Neutrophil (primary cell): Measurements from ENCODE around the gene HPRT1.

ENCODE experiments used
- H3K27ac ChIP-seq: fragments of 200-600 bp; sonication (generic); 2 replicates; pipeline ENCODE4 v1.5.1; 2016; ENCODE audit warnings: mild to moderate bottlenecking, moderate library complexity
- H3K27me3 ChIP-seq: fragments of 200-600 bp; sonication (generic); 2 replicates; pipeline ENCODE4 v1.6.0; 2016; ENCODE audit warnings: mild to moderate bottlenecking
- H3K36me3 ChIP-seq: fragments of 200-600 bp; sonication (generic); 2 replicates; pipeline ENCODE4 v1.5.1; 2017
- H3K4me1 ChIP-seq, 2 experiments: fragments of 200-600 bp in 1 of 2; sonication (generic) in 1 of 2; 1 replicate in 1 of 2; 2 replicates in 1 of 2; pipeline versions ENCODE4 v1.5.1 to v1.6.1; 2013 to 2016; ENCODE audit warnings: low read depth in 1 of 2, low read length in 1 of 2, mild to moderate bottlenecking in 1 of 2, moderate library complexity in 1 of 2; ENCODE audit not compliant: control insufficient read depth in 1 of 2, insufficient read depth in 1 of 2
- H3K4me3 ChIP-seq, 2 experiments: fragments of 200-600 bp in 1 of 2; sonication (generic) in 1 of 2; 1 replicate in 1 of 2; 2 replicates in 1 of 2; pipeline ENCODE4 v1.5.1; 2013 to 2016; ENCODE audit warnings: low read depth in 1 of 2, low read length in 1 of 2, mild to moderate bottlenecking in 1 of 2, moderate library complexity in 1 of 2
- H3K9me3 ChIP-seq: fragments of 200-600 bp; sonication (generic); 2 replicates; pipeline ENCODE4 v1.5.1; 2016
- CTCF ChIP-seq: fragments of 200-600 bp; sonication (generic); IDR thresholded peaks from 2 replicates; pipeline ENCODE4 v1.5.1; 2016; ENCODE audit warnings: antibody characterized with exemption

The HPRT1 gene

GRCh38 chrX:134426281-134426680 lies 33.7 kb upstream of the HPRT1 start:
- H3K9me3 ChIP-seq: no peaks in the 10 kb centered on the region
- H3K36me3 ChIP-seq: peaks cover 3% of the 10 kb centered on the region
- no peaks in the 10 kb centered on the region for H3K4me1 ChIP-seq
- TF ChIP-seq CTCF: no peak
- no peak overlapping the region for H3K27ac ChIP-seq
- H3K27me3 ChIP-seq: no peaks in the 10 kb centered on the region
- no peak overlapping the region for H3K4me3 ChIP-seq

- Histone ChIP-seq H3K9me3 (no peaks in the 10 kb centered on the region), H3K4me1 (no peaks in the 10 kb centered on the region), H3K27ac (no peak overlapping the region), H3K4me3 (no peak overlapping the region), H3K36me3 (no peaks in the 10 kb centered on the region), H3K27me3 (no peaks in the 10 kb centered on the region)
- TF ChIP-seq CTCF: no peak
These were observed 28.1 kb upstream of the HPRT1 start for GRCh38 chrX:134431894-134432293.

- no peaks in the 10 kb centered on the region for H3K36me3 ChIP-seq
- H3K9me3 ChIP-seq: no peaks in the 10 kb centered on the region
- no peaks in the 10 kb centered on the region for H3K27me3 ChIP-seq
- no peak for TF ChIP-seq CTCF
- no peaks in the 10 kb centered on the region for H3K4me1 ChIP-seq
- H3K4me3 ChIP-seq: no peak overlapping the region
- H3K27ac ChIP-seq: no peak overlapping the region
These were observed 24.1 kb upstream of the HPRT1 start for GRCh38 chrX:134435894-134436293.

GRCh38 chrX:134443020-134443419 lies 16.9 kb upstream of the HPRT1 start:
- Histone ChIP-seq H3K27ac (no peak overlapping the region), H3K36me3 (no peaks in the 10 kb centered on the region), H3K27me3 (no peaks in the 10 kb centered on the region), H3K4me3 (no peak overlapping the region), H3K9me3 (no peaks in the 10 kb centered on the region), H3K4me1 (no peaks in the 10 kb centered on the region)
- TF ChIP-seq CTCF: no peak

DNA sequence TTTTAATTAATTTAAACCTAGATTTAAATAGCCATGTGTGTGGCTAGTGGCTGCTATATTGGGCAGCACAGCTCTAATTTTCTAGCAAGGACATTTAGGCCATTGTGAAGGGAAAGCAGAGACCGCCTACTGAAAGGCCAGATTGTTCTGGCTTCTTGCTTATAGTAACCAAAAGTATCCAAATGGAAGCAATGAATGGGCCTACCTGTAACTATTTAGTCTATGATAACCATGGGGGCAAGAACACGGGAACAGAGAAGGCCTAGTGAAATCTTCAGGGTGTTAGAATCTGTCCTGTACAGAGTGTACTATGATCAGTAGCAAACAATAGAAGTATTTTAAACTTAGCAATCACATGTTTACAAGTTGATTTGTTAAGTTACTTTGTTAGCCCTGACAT lies 16.5 kb upstream of the HPRT1 start:
- Histone ChIP-seq H3K27ac (no peak overlapping the region), H3K4me3 (no peak overlapping the region), H3K4me1 (no peaks in the 10 kb centered on the region), H3K27me3 (no peaks in the 10 kb centered on the region), H3K9me3 (no peaks in the 10 kb centered on the region), H3K36me3 (no peaks in the 10 kb centered on the region)
- no peak for TF ChIP-seq CTCF

GRCh38 chrX:134444681-134445080 lies 15.3 kb upstream of the HPRT1 start:
- Histone ChIP-seq H3K4me1 (no peaks in the 10 kb centered on the region), H3K27me3 (no peaks in the 10 kb centered on the region), H3K27ac (no peak overlapping the region), H3K36me3 (no peaks in the 10 kb centered on the region), H3K9me3 (no peaks in the 10 kb centered on the region), H3K4me3 (no peak overlapping the region)
- no peak for TF ChIP-seq CTCF
